K562 (cell line): Measurements from ENCODE around the gene PEX13. TPM values are rescaled to one million over a fixed set of nuclear protein-coding genes. Genes with fewer than 3 reads are reported as not detected.
A peak's percentile ranks its signal among the peaks of the same experiment; 100 is the strongest.

Experiments
- ATAC-seq: fragments of 200-7000 bp; cut with Tn5 transposase; 3 replicates; pipeline ENCODE4 v1.9.1; 2020; ENCODE audit warnings: moderate library complexity
- Bru-seq: library from RNA; stranded (reverse); fragments of 400-500 nt; gene quantifications from one replicate; lab custom pipeline; 2021; lab: Mats Ljungman, UMichigan
- BruChase-seq, 2 experiments: library from RNA; stranded (reverse); fragments of 400-500 nt; gene quantifications; one replicate each; lab custom pipeline; 2021; lab: Mats Ljungman, UMichigan
- BruUV-seq: library from RNA; stranded (reverse); fragments of 400-500 nt; replicated peaks from 2 replicates; lab custom pipeline; 2021; lab: Mats Ljungman, UMichigan
- CTCF ChIA-PET: fragments of 300-600 bp; formaldehyde crosslinking; extraction: SDS; loops from one replicate; lab custom pipeline; 2021; ENCODE audit warnings: low intra/inter-chr PET ratio; lab: Yijun Ruan, JAX
- POLR2A ChIA-PET: fragments of 300-600, 350-650 bp; sonication (Branson Sonifier 250); formaldehyde crosslinking; extraction: SDS; loops from one replicate; lab custom pipeline; 2021; ENCODE audit warnings: antibody characterized with exemption, inconsistent platforms; lab: Yijun Ruan, JAX
- DNase-seq, 4 experiments: peaks; one replicate each; pipeline versions ENCODE4 v3.0.0 to v3.0.0-alpha.2; 2011 to 2018; ENCODE audit warnings: low spot score in 3 of 4, mixed read lengths in 3 of 4; ENCODE audit errors: extremely low read depth in 1 of 4
- FAIRE-seq: peaks from 2 replicates; lab custom pipeline; 2011; peaks lifted over from hg19 to GRCh38; lab: Jason Lieb, UNC
- H2AFZ ChIP-seq: 2 replicates; pipeline ENCODE4 v1.6.0; 2011; ENCODE audit warnings: low read depth, low read length, control low read depth, inconsistent platforms
- H3K27ac ChIP-seq: fragments of 200-600 bp; 3 replicates; pipeline ENCODE4 v1.8.0; 2011; ENCODE audit warnings: low read depth, mild to moderate bottlenecking, control low read depth, inconsistent platforms, low read length, moderate library complexity, mixed read lengths; ENCODE audit errors: extremely low read depth
- H3K27me3 ChIP-seq, 2 experiments: fragments of 300-600 bp in 1 of 2; 2 replicates in 1 of 2; 3 replicates in 1 of 2; pipeline versions ENCODE4 v1.6.0 to v1.8.0; 2011; ENCODE audit warnings: inconsistent platforms in 2 of 2, low read length in 2 of 2, mild to moderate bottlenecking in 1 of 2, mixed read lengths in 1 of 2, moderate library complexity in 1 of 2; ENCODE audit not compliant: control insufficient read depth in 2 of 2, insufficient read depth in 2 of 2
- H3K36me3 ChIP-seq: fragments of 300-600 bp; 3 replicates; pipeline ENCODE4 v1.8.0; 2011; ENCODE audit warnings: mild to moderate bottlenecking, low read length, inconsistent platforms; ENCODE audit not compliant: control insufficient read depth, insufficient read depth
- H3K4me1 ChIP-seq, 2 experiments: fragments of 200-600 bp in 1 of 2; replicated peaks in 1 of 2; 2 replicates in 1 of 2; 3 replicates in 1 of 2; pipeline versions ENCODE4 v1.5.1 to v1.8.0; 2011; ENCODE audit warnings: inconsistent platforms in 2 of 2, low read length in 2 of 2, mild to moderate bottlenecking in 1 of 2, mixed read lengths in 1 of 2, moderate library complexity in 1 of 2; ENCODE audit not compliant: control insufficient read depth in 2 of 2, insufficient read depth in 2 of 2
- H3K4me2 ChIP-seq: 2 replicates; pipeline ENCODE4 v1.6.1; 2011; ENCODE audit warnings: low read length, control low read depth, inconsistent platforms, mixed read lengths; ENCODE audit not compliant: insufficient read depth
- H3K4me3 ChIP-seq: fragments of 200-600 bp; sonication (generic), shearing (Covaris generic); 2 replicates; pipeline ENCODE4 v1.5.1; 2016; ENCODE audit warnings: control low read depth, inconsistent platforms
- H3K79me2 ChIP-seq: fragments of 200-600 bp; 3 replicates; pipeline ENCODE4 v1.8.0; 2011; ENCODE audit warnings: low read length, inconsistent platforms; ENCODE audit not compliant: control insufficient read depth, insufficient read depth
- H3K9ac ChIP-seq, 2 experiments: 2 replicates each; pipeline versions ENCODE4 v1.6.0 to v1.6.1; 2011; ENCODE audit warnings: low read depth in 2 of 2, low read length in 2 of 2, control low read depth in 1 of 2, inconsistent platforms in 1 of 2, mild to moderate bottlenecking in 1 of 2, mixed read lengths in 1 of 2; ENCODE audit not compliant: insufficient read depth in 1 of 2
- H3K9me1 ChIP-seq: one replicate; pipeline ENCODE4 v1.6.0; 2011; ENCODE audit warnings: inconsistent platforms, mild to moderate bottlenecking, low read length, moderate library complexity; ENCODE audit not compliant: control insufficient read depth, insufficient read depth
- H3K9me3 ChIP-seq: replicated peaks from 2 replicates; pipeline ENCODE4 v1.5.1; 2011; ENCODE audit warnings: low read depth, low read length, inconsistent platforms; ENCODE audit not compliant: control insufficient read depth, insufficient read depth
- H4K20me1 ChIP-seq: replicated peaks from 2 replicates; pipeline ENCODE4 v1.6.1; 2011; ENCODE audit warnings: low read length, inconsistent platforms, mixed read lengths; ENCODE audit not compliant: control insufficient read depth, insufficient read depth
- EP400 ChIP-seq: fragments of 450-650 bp; IDR thresholded peaks from 2 replicates; pipeline ENCODE4 v1.6.1; 2017; ENCODE audit warnings: antibody characterized with exemption, mild to moderate bottlenecking, moderate library complexity
- HMGN3 ChIP-seq: IDR thresholded peaks from 2 replicates; pipeline ENCODE4 v1.6.1; 2011; ENCODE audit warnings: borderline replicate concordance, low read depth, mild to moderate bottlenecking, mixed read lengths, low read length; ENCODE audit not compliant: insufficient read length; ENCODE audit errors: extremely low read depth
- HNRNPLL ChIP-seq: fragments of 200-400 bp; formaldehyde crosslinking; IDR thresholded peaks from 2 replicates; pipeline ENCODE4 v1.6.1; 2017; ENCODE audit warnings: low read length, low read depth, mild to moderate bottlenecking; ENCODE audit not compliant: poor library complexity, severe bottlenecking
- JUN ChIP-seq, 2 experiments: sonication (generic) in 1 of 2; formaldehyde crosslinking in 1 of 2; IDR thresholded peaks; 2 replicates each; pipeline versions ENCODE4 v1.6.1 to v1.8.0; 2012 to 2022; ENCODE audit warnings: borderline replicate concordance in 2 of 2, mild to moderate bottlenecking in 2 of 2, improper control_type of control experiment in 1 of 2, low read depth in 1 of 2, low read length in 1 of 2, missing genetic modification reagents in 1 of 2
- NONO ChIP-seq, 2 experiments: fragments of 200-400 bp in 1 of 2; fragments of 450-650 bp in 1 of 2; formaldehyde crosslinking in 1 of 2; IDR thresholded peaks; 2 replicates each; pipeline ENCODE4 v1.6.1; 2017; ENCODE audit warnings: low read depth in 2 of 2, mild to moderate bottlenecking in 2 of 2, moderate library complexity in 2 of 2, low read length in 1 of 2
- PHF8 ChIP-seq: fragments of 200-600 bp; sonication (generic); IDR thresholded peaks from 2 replicates; pipeline ENCODE4 v1.6.1; 2012; ENCODE audit warnings: mixed run types, mild to moderate bottlenecking, inconsistent platforms, low read length, moderate library complexity, borderline replicate concordance
- THAP12 ChIP-seq: fragments of 250-450 bp; sonication (Bioruptor Pico); IDR thresholded peaks from 2 replicates; pipeline ENCODE4 v1.9.0; 2021; ENCODE audit warnings: mild to moderate bottlenecking, inconsistent platforms
- ZBTB5 ChIP-seq: fragments of 450-650 bp; IDR thresholded peaks from 2 replicates; pipeline ENCODE4 v1.6.1; 2017; ENCODE audit warnings: antibody characterized with exemption
- WGBS: fragments of 100-300 bp; shearing (Covaris generic); methylation state at CpG from one replicate; pipeline ENCODE4 v1.1.6; 2016; ENCODE audit warnings: low coverage, mixed read lengths; ENCODE audit not compliant: insufficient coverage; ENCODE audit errors: missing lambda C conversion rate; 5-methylcytosine and 5-hydroxymethylcytosine counted together
- in situ Hi-C: fragments of 300-500 bp; cut with MboI; formaldehyde crosslinking; loops from 4 replicates; pipeline ENCODE4 v1.15.0; 2018; ENCODE audit warnings: inconsistent platforms, mixed read lengths
- intact Hi-C: fragments of 100-400 bp; cut with micrococcal nuclease; formaldehyde crosslinking; loops from 2 replicates; pipeline ENCODE4 v1.14.2; 2022
- long read RNA-seq, 3 experiments: library from polyadenylated mRNA in 2 of 3; library from RNA in 1 of 3; unstranded in 2 of 3; stranded (forward) in 1 of 3; transcript quantifications; one replicate each; pipeline ENCODE4 v2.0.0, GENCODE V29; 2019 to 2022
- polyA minus RNA-seq, 3 experiments: library from RNA; depleted of rRNA, polyadenylated mRNA; stranded (reverse); fragments of >200 nt; gene quantifications; 2 replicates each; pipeline ENCODE4 v1.2.3, GENCODE V29; 2011
- polyA plus RNA-seq, 8 experiments: library from polyadenylated mRNA; depleted of rRNA in 4 of 8; stranded (reverse) in 5 of 8; unstranded in 3 of 8; fragments of >200 nt; fragmentation: Nextera tagmentation in 2 of 8; fragmentation: Illumina TruSeq in 1 of 8; extraction: Ambion mirVana in 2 of 8; extraction: Trizol in 1 of 8; gene quantifications; 2 replicates each; pipeline versions ENCODE4 v1.2.1 to v1.2.3, GENCODE V29; 2011 to 2014; ENCODE audit warnings: inconsistent platforms in 1 of 8, missing spikeins in 1 of 8
- total RNA-seq, 7 experiments: library from RNA; depleted of rRNA in 6 of 7; stranded (reverse); fragments of >200 nt in 6 of 7; fragmentation: Illumina TruSeq in 2 of 7; extraction: Trizol in 2 of 7; gene quantifications; 2 replicates each; pipeline versions ENCODE4 v1.2.1 to v1.2.3, GENCODE V29; 2011 to 2021; ENCODE audit warnings: low replicate concordance in 1 of 7

Gene PEX13
- 34.5 and 49.1 TPM in 2 replicates for total RNA-seq (2011; cell fraction: chromatin; rRNA removed; ENCODE audit: low replicate concordance)
- 18.3 and 20.5 TPM in 2 replicates for total RNA-seq (2011; cell fraction: nucleolus; rRNA removed)
- 33.4 and 55.4 TPM in 2 replicates for total RNA-seq (2011; cell fraction: nucleoplasm; rRNA removed)
- total RNA-seq (2014; rRNA removed): 18.4 and 20.0 TPM in 2 replicates
- 23.3 and 23.9 TPM in 2 replicates for total RNA-seq (2014; rRNA removed; fragmentation: Illumina TruSeq; extraction: Trizol)
- total RNA-seq (2015; rRNA removed; fragmentation: Illumina TruSeq; extraction: Trizol): 21.5 TPM in 2 replicates
- total RNA-seq (2021): 18.8 and 21.6 TPM in 2 replicates
- 25.7 and 27.8 TPM in 2 replicates for polyA plus RNA-seq (2011; rRNA removed)
- 17.6 and 22.4 TPM in 2 replicates for polyA plus RNA-seq (2011; cell fraction: cytosol; rRNA removed)
- polyA plus RNA-seq (2011; cell fraction: nucleus; rRNA removed): 11.6 and 16.0 TPM in 2 replicates
- 11.5 and 15.0 TPM in 2 replicates for polyA plus RNA-seq (2012)
- 16.7 and 17.1 TPM in 2 replicates for polyA plus RNA-seq (2014; fragmentation: Illumina TruSeq; extraction: Trizol)
- polyA plus RNA-seq (2014; fragmentation: Nextera tagmentation; extraction: Ambion mirVana): 1 to 10 TPM; 4.0 to 5.4 TPM
- 24.2 and 30.4 TPM in 2 replicates for polyA plus RNA-seq (2014; rRNA removed)
- 23.8 and 29.0 TPM in 2 replicates for polyA minus RNA-seq (2011; rRNA and poly(A)+ RNA removed)
- 10.9 and 11.3 TPM in 2 replicates for polyA minus RNA-seq (2011; cell fraction: cytosol; rRNA and poly(A)+ RNA removed)
- polyA minus RNA-seq (2011; cell fraction: nucleus; rRNA and poly(A)+ RNA removed): 16.2 and 28.7 TPM in 2 replicates
- percentile 83 among the genes with signal in this experiment for Bru-seq, nascent RNA
- BruChase-seq, experiment 1, labeled RNA remaining after a 2-hour chase: percentile 84 among the genes with signal in this experiment
- BruChase-seq, experiment 2, labeled RNA remaining after a 6-hour chase: percentile 83 among the genes with signal in this experiment
- long read RNA-seq, experiment 1, full-length matches to known transcripts: 31 of 57 reads
- long read RNA-seq, experiment 1, partial matches to known transcripts: 12 of 57 reads
- long read RNA-seq, experiment 1, other reads (novel, unspliced or antisense): 14 of 57 reads
- long read RNA-seq, experiment 2, full-length matches to known transcripts: 3 of 12 reads
- long read RNA-seq, experiment 2, partial matches to known transcripts: 2 of 12 reads
- long read RNA-seq, experiment 2, other reads (novel, unspliced or antisense): 7 of 12 reads
- long read RNA-seq, experiment 3, full-length matches to known transcripts: 20 of 31 reads
- long read RNA-seq, experiment 3, partial matches to known transcripts: 4 of 31 reads
- long read RNA-seq, experiment 3, other reads (novel, unspliced or antisense): 7 of 31 reads

GRCh38 chr2:61017556-61018317 lies at the start of gene PEX13, which contains the start of gene PUS10:
PEX13 (plus strand) TSS chr2:61017720; CDS start chr2:61017760, 40 bp downstream.
PUS10 (minus strand) TSS chr2:61018255; CDS start chr2:61011890, 6,365 bp downstream.
- in situ Hi-C loops (no loop called here), intact Hi-C loops (loop anchor here (1.0 to 5.0 kb wide), 3 partner anchors 26 to 160 kb away; partner anchors contain the start of gene SANBR)
- Histone ChIP-seq H3K4me3 (peak within 1 kb of the TSS; percentile 90), H3K9me3 (no peaks in the 10 kb centered on the region), H2AFZ (peak within 1 kb of the TSS; percentile 100), H3K9ac (peak within 1 kb of the TSS; percentile 94 to 97), H3K4me2 (peak within 1 kb of the TSS; percentile 98), H3K9me1 (no peaks in the 10 kb centered on the region), H3K36me3 (peaks cover 13% of the 10 kb centered on the region; the same call in 1 of the 3 replicates), H4K20me1 (no peaks in the 10 kb centered on the region), H3K27ac (peak within 1 kb of the TSS; percentile 99), H3K79me2 (peaks cover 54% of the 10 kb centered on the region), H3K27me3 (no peaks in the 10 kb centered on the region), H3K4me1 (peaks cover 0 to 4% of the 10 kb centered on the region in 2 experiments; a peak in 2 of 5 replicates)
- BruUV-seq: TSS peak; percentile 54
- DNase-seq: peak; percentile 80 to 86 (median 83)
- ChIA-PET POLR2A (interaction anchor here (0.6 to 1.8 kb wide), 8 partner anchors 15 to 663 kb away, joined by 3 to 5 read pairs (median 3); no protein-coding TSS in a partner anchor), CTCF (no interaction called here)
- peak; percentile 79 for FAIRE-seq
- peak; percentile 96 for ATAC-seq
- WGBS: under 1% methylated on average over 37 of the region's 39 CpGs
- 0 out of 4 replicates have a peak, but pooled peaks of 1 of the 2 experiments have one; percentile 2 for TF ChIP-seq NONO (IDR thresholded peaks at IDR 0.05; ENCODE audit: low read depth in 2 of 2, low read length in 1 of 2)
- peak; percentile 49 for TF ChIP-seq HMGN3
- peak; percentile 16; the same call in 1 of the 2 replicates for TF ChIP-seq ZBTB5
- peak; percentile 48 for TF ChIP-seq HNRNPLL
- TF ChIP-seq THAP12 (CRISPR knock-in tag): peak; percentile 61; the same call in 1 of the 2 replicates
- TF ChIP-seq JUN (IDR thresholded peaks at IDR 0.05; ENCODE audit: borderline replicate concordance, low read depth, low read length): no peak
- TF ChIP-seq JUN (CRISPR knock-in tag; IDR thresholded peaks at IDR 0.05; ENCODE audit: borderline replicate concordance): peak; percentile 37; the same call in 1 of the 2 replicates
- TF ChIP-seq EP400: peak; percentile 80
- peak; percentile 80 for TF ChIP-seq PHF8
